ENCODE measurements around the gene TBC1D5. TPM values are rescaled to one million over a fixed set of nuclear protein-coding genes. Genes with fewer than 3 reads are reported as not detected.

TBC1D5 gene
- total RNA-seq, 1 donor from 2014 or later = 52.8 TPM

DNA sequence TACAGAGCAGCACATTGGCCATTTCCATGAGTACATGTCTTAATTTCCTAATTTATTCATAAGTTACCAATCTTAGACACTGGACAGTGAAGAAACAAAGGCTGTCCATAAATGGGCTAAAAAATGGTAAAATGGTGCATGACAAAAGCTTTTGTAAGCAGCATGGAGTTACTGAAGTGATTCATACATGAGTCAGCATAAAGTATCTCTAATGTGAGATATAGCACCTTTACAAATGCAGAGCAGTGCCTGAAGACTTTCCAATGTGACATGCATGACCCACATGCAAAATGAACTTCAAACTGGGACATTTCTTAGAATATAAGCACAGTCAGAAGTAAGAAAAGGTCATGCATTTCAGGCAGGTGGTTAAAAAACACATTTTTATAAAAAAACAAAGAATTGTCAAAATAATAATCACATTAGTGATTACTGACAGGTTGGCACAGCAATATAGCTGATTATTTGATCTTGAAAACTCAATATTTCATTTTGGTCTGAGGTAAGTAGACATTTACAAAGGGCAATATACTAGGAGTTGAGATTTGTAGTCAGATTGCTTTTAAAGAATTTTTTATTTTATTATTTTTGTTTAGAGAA lies 558.4 kb downstream of the TBC1D5 start:
- peak in 1 of 2 donors; percentile 20 for DNase-seq (ENCODE audit: low read depth in 2 of 2)

DNA sequence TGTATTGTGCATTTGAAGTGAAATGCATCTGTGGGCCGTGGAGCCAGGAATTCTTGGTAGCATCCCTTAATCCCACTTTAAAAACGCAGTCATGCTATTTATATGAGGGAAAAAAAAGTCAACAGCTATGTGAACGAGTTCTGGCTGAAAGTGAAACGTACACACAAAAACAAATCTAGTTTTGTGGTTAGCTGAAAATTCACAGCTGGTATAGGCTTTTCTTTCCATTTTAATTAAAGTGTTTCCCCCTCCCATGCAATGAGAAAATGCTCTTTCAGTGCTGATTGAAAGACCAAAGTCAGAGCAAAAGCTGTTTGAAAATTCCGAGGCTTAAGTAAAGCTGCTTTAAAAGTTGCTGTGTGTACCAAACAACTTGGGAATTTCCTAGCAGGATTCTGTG lies 560.3 kb downstream of the TBC1D5 start:
- no peak for DNase-seq (ENCODE audit: low read depth in 2 of 2)

DNA sequence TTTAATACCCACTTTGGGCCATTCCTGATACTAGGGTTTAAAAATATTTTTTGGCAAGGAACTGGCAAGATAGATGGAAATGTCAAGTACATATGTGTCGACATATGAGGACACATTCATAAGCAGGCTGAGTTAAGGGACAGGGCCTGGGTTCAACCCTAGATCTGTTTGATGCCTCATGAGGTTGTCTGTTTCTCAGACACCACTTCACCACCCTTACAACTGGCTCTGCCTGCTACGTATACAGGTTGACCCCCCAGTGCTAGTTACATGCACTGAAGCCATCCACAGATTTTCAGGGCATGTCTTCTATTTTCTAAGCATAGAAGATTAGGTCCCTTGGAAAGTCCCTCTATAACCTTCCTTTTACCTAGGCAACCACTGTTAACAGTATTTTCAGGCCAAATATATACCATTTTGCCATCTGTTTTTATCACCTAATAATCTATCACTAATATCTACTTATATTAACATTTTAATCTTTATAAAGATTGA lies 561.0 kb downstream of the TBC1D5 start:
- DNase-seq (ENCODE audit: low read depth in 2 of 2) = no peak

DNA sequence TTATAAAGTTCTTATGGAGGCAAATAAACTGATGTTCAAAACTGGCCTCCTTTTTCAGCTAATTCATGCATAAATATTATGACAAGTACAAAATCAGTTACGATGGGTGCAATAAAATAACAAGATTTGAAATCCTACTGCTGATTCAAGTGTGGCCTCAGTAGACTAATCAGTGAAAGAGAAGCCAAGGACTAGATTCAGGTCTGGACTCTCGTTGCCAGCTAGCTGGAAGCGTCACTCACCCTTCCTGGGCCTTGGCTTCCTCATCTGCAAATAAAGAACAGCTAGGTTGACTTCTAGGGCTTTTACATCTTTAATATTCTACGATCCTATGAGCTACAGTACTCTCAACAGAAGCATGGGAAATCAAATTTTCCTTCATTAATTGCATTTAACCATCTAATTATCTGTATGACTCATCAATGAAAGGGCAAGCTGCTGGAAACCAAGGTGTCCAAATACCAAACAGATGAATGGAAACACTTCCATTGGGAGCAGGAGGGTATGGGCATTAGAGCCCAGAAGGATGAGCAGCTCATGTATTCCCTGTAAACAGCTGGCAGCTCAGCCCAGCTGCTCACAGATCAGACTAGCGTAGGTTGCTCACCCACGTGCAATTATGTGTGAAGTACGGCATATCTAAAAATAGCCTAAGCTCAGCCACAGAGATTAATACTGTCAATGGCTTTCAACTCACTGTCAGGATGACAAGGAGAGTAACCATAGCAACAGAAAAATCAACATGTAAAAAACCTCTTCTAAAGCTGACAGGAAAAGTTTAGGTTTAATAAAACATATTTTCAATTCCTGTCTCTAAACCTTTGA lies 562.8 kb downstream of the TBC1D5 start:
- peak in 1 of 2 donors; percentile 6 for DNase-seq (ENCODE audit: low read depth in 2 of 2)

DNA sequence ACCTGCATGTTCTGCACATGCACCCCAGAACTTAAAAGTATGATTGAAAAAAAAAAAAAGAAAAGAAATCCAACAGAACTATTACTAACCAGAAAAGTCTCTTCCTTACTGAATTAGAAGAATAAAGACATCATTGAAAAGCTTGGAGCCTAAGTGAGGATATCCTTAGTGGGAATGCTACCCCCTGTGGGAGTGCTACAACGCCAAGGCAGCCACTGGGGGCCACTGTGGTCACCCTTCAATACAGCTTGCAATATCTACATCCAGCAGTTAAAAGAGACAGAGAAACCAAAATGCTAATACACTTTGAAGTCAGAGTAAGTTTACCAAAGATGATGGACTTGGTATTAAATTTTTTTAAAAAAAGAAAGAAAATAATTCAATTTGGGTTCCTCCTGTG lies 565.7 kb downstream of the TBC1D5 start:
- DNase-seq (ENCODE audit: low read depth in 2 of 2) = no peak

DNA sequence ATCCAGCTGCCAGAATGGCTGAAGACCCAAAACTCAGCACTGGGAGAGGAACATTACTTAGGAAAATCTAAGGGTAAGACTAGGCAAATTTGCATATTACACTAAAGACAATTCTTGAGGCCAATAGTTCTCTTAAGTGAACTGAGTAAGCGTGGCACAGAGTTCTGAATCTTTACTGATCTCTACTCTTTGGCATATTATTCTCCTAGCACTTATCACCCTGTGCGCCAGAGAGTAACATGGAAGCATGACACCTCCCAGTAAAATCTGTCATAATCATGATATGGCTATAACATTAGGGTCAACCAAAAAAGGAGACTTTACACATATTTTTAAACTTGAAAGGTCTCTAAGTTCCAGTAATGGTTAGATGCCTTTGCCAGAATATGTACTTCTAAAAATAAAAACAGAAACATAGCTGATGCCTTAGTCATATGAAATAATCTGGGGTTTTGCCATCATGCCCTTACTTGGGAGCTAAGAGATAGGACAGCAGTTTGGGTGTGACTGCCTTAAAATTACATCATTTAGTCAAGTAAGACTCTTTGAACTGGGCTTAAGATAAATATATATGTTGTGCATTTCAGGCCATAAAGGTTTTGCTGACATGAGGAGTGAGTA lies 567.1 kb downstream of the TBC1D5 start:
- no peak for DNase-seq (ENCODE audit: low read depth in 2 of 2)

DNA sequence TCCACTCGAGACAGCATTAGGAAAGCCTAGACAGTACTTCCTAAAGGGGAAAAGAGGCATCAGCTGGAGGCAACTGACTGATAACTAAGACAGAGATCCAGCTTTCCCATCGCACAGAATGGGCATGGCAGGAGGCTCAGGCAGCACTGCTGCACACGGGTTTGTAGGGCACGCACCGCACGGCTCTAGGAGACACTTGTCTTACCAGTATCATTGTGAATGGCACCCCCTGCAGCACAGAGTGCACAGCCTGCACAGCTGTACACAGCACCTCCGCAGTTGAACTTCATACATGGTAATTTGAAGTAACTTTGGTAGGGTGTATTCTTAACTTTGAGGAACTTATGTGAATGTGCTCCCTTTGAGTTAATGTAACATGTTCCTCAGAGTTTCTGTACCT lies 576.1 kb downstream of the TBC1D5 start:
- no peak for DNase-seq (ENCODE audit: low read depth in 2 of 2)

DNA sequence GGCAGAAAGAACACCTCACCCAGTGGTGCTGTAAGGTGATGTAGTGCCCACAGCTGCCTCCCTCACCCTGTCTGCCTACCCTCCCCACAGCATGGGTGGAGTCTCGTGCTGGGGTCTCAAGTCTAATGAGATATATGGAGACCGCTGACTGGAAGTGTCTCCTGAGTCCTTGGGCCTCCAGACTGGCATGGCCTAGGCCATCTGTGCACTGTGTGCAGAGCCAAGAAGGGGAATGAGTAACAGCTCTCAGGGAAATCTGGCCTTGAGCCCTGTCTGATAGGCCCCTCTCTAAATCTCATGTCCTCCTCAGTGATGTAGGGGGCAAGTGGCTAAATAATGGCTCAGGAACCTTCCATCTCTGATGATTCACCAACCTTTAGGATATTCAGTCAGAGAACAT lies 580.3 kb downstream of the TBC1D5 start:
- DNase-seq (ENCODE audit: low read depth in 2 of 2) = no peak

DNA sequence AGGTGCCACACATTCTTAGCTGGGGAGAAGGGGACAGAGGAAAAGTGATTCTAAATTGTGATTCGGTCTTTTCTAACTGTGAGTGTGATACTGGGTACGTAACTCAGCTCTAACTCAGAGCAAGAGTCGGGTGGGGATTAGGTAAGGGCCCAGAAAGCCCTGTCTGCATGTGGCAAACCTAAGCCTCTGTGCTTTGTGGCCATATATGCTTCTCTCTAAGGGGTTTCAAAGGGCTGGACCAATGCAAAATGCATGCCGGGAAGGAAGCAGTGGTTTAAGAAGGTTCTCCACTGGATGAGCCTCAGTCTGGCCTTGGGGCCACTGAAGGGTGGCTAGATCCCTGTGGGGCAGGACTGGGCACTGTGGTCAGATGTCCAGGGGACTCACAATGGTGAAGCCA lies 581.8 kb downstream of the TBC1D5 start:
- no peak for DNase-seq (ENCODE audit: low read depth in 2 of 2)

DNA sequence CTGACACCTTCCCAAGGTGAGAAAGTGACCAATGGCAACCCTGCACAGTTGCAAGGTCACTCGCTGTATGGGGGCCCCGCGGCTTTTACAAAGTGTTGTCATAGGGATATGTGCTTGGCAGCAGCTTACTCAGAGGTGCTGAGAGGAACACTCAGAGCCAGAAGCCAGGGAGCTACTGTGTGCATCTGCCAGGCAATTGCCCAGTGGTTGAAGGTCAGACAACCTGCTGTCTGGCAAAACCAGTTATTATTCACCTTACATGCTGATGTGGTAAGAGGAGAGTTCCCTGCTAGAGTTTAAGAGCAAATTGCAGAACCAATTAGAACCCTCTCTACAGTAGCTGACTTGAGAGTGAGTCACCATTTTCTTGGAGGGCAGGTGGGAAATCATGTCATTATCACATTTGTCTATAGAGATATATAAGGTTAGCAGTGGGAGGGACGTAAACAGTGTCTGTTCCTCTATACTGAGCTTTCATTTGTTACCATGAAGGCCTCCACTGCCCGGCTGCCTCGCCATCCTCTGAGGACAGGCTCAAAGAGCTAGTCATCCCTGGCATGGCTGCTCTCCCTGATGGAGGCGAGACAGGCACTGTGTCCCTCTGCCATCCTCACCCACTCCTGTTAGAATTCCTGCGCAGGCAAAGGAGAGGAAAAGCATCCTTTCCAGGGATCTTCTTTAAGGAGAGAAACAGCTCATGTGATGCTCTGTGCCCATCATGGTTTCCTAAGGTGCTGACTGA lies 583.3 kb downstream of the TBC1D5 start:
- DNase-seq (ENCODE audit: low read depth in 2 of 2) = no peak

DNA sequence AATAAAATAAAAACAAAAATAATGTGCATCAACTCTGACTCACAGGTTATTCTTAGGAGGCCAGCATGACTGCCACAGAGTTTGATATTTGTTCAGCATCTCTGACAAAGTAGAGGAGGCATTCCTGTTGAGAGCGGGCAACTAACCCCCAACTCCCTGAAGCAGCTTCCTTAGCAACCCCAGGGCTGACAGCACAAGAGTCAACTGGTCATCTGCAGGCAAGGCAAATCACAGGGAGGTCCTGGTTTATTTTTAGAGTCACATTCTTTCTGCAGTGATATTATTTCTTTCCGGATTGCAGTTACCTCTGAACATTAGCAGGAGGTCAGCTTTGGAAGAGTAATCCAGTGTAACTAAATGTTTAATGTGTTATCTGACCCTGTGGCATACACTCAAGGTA lies 584.7 kb downstream of the TBC1D5 start:
- peak in 1 of 2 donors; percentile 7 for DNase-seq (ENCODE audit: low read depth in 2 of 2)

DNA sequence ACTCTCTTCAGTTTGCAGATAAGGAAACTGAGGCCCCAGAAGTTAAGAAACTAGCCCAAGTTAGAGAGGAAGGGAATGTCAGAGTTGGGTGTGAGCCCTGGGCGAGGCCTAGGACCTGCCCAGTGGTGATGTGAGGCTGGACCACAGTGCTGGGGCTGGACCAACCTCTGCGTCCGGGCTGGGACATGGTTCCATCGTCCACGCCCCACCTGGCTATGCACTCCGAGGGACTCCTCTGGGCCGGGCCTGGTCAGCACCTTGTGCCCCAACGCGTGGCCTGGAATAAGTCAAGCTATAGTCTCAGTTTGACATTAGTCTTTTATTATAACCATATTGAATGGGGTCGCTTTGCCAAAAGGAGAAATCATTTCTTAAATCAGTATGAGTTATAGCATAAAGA lies 585.6 kb downstream of the TBC1D5 start:
- DNase-seq (ENCODE audit: low read depth in 2 of 2) = no peak

DNA sequence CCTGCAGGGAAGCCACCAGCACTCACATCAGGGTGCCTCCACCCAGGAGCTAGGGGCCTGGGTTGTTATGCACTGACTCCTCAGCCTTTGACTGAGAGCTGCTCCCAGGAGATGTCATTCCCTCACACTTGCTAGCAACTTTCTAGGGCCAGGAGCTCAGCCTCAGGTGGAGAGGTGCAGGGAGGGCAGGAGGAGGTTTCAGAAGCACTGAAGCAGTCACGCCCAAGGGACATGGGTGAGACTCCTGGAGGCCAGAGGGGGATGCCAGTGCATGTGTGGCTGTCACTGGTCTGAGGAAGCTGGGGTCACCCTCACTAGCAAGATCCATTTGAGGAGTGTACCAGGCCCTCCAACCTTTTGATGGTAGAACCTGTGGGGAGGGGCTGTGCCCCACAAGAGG lies 586.5 kb downstream of the TBC1D5 start:
- no peak for DNase-seq (ENCODE audit: low read depth in 2 of 2)

DNA sequence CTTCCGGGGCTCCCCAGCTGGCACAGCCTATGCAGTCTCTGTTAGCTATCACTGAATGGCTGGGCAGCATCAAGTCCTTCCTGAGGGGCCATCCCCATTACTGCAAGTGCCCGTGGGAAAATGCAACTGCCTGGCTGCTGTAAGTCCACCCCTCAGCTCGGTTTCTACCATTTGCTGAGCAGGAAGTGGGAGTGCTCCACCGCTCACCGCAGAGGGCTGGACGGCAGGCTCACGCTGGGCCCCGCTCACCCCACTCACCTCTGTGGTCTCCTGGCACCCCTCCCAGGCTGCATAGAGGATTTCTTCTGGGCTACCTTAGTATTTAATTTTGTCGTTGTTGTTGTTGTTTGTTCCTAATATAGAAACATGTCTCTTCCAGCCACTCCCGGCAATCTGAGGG lies 587.5 kb downstream of the TBC1D5 start:
- no peak for DNase-seq (ENCODE audit: low read depth in 2 of 2)

DNA sequence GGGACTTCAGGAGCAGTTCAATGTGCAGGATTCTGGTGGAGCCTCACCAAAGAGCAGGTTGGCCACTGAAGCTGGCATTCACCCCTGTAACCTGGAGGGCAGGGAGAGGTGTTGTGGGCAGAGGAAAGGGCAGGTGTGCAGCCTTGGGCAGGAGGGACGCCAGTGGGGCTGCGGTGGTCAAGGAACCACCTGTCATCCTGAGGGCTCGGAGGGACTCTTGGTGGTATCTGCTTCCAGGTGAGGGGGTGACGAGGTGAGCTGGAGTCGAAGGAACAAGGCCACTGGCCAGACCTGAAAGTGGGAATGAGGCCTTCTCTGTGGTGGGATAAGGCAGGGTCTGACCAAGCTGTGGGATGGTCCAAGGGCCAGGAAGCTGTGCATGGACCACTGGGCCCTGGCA lies 588.2 kb downstream of the TBC1D5 start:
- DNase-seq (ENCODE audit: low read depth in 2 of 2) = no peak

DNA sequence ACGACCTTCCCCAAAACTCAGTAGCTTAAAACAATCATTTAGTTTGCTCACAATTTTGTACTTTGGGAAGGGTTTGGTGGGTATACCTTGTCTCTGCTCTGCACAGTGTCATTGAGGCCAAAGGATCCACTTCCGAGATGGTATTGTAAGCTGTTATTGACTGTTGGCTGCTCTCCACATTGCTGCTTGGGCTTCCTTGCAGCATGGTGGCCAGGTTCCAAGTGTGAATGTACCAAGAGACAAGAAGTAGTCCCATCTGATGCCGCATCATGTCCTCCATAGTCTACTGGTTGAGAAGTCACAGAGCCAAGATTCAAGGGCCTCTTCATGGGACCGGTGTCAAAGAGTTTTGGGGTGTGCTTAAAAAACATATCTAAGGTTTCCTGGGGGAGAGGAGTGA lies 589.2 kb downstream of the TBC1D5 start:
- DNase-seq (ENCODE audit: low read depth in 2 of 2) = no peak

DNA sequence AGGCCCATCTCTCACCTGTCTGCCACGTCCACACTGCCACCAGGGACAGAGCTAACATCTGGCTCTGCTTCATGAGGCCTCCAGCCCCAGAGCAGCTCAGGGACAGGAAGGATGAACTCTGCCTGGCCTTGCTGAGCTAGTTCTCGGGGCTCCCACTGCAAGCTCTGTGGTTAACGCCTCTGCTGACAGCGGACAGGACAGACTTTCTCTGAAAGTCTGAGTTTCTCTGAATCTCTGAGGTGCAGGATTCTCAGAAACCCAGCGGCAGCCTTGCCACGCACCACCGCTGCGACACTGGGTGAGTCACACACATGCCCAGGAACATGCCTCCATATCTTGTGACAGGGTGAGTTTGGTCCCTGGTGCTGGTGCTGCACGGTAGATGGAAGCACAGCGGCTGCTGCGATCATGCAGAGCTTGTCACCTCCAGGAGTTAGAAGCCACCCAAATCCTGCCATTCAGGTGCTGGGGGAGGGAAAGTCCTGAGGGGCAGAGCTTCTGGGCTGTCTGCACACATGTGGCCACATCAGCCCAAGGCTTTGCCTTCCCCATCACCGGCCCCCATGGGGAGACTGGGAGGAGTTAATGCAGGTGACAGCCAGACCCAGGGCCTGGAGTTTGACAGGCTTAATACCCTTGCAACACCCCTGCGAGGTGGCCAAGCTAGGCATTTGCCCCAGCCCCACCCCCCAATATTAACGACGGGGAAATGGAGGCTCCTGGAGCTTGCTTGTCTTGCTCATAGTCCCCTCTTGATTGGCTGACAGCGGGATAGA lies 590.6 kb downstream of the TBC1D5 start:
- DNase-seq (ENCODE audit: low read depth in 2 of 2) = no peak

DNA sequence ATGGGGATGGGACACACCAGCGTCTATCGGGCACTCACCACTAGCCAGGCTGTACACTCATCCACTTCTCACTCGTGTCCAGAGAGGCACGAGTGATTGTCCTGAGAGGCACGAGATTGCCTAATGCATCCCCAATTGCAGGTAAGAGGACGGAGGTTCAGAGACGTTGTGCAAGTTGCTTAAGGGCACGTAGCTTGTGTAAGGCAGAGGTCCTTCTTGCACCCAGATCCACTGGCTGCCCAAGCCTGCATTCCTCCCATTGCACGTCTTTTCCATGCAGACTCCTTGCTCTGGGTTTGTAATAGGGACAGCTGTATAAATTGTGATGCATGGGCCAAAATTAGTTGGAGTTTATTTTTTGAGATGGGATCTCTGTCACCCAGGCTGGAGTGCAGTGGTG lies 593.4 kb downstream of the TBC1D5 start:
- DNase-seq (ENCODE audit: low read depth in 2 of 2) = no peak

DNA sequence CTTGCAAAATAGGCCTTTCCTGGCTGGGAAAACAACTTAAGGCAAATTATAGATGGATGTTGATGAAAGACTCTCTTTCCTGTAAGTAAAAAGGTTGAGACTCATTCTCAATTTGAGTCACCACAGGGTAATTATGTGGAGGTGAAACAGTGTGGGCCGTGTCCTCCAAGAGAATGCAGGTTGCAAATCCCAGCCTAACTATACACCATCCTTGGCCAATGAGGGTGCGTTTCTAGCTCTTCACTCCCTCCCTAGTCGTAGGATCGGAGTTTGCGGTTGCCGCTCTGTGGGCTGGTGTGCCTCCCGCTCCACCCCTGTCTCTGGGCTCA lies 597.8 kb downstream of the TBC1D5 start:
- DNase-seq (ENCODE audit: low read depth in 2 of 2) = no peak

DNA sequence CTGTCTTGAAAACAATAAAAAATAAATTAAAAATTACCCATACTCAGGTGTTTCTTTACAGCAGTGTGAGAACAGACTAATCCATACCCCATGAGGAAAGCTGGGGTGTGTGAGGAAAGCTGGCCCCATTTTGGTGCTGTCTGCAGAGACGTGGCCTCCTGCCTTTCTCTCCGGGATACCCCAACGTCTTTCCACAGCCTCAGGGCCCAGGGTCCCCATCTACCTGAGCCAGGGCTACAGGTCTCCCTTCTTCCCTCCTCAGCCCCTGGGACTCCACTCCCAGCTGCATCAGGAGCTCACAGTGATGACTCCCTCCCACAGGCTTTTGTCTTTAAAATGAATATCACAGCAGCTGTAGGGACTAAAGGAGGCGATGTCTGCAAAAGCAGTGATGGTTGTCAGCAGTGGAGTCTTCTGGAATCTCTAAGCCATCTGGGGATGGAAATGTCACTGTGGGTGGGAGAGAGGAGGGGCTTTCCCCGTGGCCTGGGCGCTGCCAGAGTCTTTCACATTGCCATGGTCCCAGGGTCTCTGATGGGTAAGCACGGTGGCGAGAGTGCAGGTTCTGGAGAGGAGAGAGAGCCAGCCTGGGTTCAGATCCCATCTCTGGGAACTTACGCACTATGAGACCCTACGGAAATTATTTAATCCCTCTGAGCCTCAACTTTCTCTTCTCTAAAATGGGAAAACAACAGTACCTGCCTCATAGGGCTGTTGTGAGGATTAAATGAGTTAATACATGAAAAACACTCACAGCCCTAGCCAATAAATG lies 598.4 kb downstream of the TBC1D5 start:
- no peak for DNase-seq (ENCODE audit: low read depth in 2 of 2)

DNA sequence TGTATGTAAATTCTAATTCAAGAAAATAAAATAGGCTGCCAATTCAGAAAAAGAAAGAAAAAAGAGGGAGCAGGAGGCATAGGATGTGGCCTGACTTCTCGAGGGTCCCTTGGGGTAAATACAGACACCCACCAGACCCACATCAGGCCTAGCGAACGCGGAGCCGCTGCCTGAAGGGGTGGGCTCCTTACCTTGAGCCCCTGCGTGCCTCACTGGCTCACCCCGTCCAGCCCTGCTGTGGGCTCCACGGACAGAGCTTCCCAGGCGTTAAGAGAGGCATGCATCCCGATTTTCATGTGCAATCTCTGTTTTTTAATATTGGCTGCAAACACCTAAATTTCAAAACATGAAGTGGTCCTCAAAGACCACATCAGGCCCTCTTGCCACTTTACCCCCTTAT lies 599.9 kb downstream of the TBC1D5 start:
- no peak for DNase-seq (ENCODE audit: low read depth in 2 of 2)

Measured in dermis microvascular lymphatic vessel endothelial cell (primary cell).